Natural killer cell (primary cell): Measurements from ENCODE around the gene TSPAN12. TPM values are rescaled to one million over a fixed set of nuclear protein-coding genes. Genes with fewer than 3 reads are reported as not detected.

ENCODE experiments used
- ATAC-seq, 3 donors: fragments of 150-1000 bp in 2 of 3; fragments of 200-7000 bp in 1 of 3; cut with Tn5 transposase; 1 replicate in 1 of 3; 2 replicates in 2 of 3; pipeline ENCODE4 v1.10.0; 2021; ENCODE audit warnings: mild to moderate bottlenecking in 2 of 3, moderate library complexity in 2 of 3
- DNase-seq, 2 donors: peaks; one replicate each; pipeline versions ENCODE4 v3.0.0 to v3.0.0-alpha.2; 2013 to 2021; ENCODE audit warnings: mixed read lengths in 1 of 2
- H3K27ac ChIP-seq: one replicate; pipeline ENCODE4 v1.5.1; 2013; ENCODE audit warnings: mild to moderate bottlenecking, low read length
- H3K27me3 ChIP-seq: one replicate; pipeline ENCODE4 v1.6.1; 2013; ENCODE audit warnings: low read length; ENCODE audit not compliant: control insufficient read depth, insufficient read depth
- H3K36me3 ChIP-seq: one replicate; pipeline ENCODE4 v1.6.1; 2013; ENCODE audit warnings: low read length; ENCODE audit not compliant: control insufficient read depth, insufficient read depth
- H3K4me1 ChIP-seq: one replicate; pipeline ENCODE4 v1.6.1; 2013; ENCODE audit warnings: low read length; ENCODE audit not compliant: control insufficient read depth, insufficient read depth
- H3K4me3 ChIP-seq: one replicate; pipeline ENCODE4 v1.5.1; 2013; ENCODE audit warnings: low read length
- H3K9me3 ChIP-seq: one replicate; pipeline ENCODE4 v1.6.1; 2013; ENCODE audit warnings: low read length; ENCODE audit not compliant: control insufficient read depth, insufficient read depth
- H3K27ac Mint-ChIP-seq, 2 donors: one replicate each; pipeline ENCODE4 v1.8.0; 2022; ENCODE audit warnings: mild to moderate bottlenecking in 2 of 2, mixed read lengths in 2 of 2, moderate library complexity in 1 of 2
- H3K27me3 Mint-ChIP-seq, 2 donors: one replicate each; pipeline ENCODE4 v1.8.0; 2022; ENCODE audit warnings: low read depth in 2 of 2, mixed read lengths in 2 of 2
- H3K36me3 Mint-ChIP-seq: one replicate; pipeline ENCODE4 v1.8.0; 2022; ENCODE audit warnings: mixed read lengths
- H3K4me1 Mint-ChIP-seq, 2 donors: one replicate each; pipeline ENCODE4 v1.8.0; 2022; ENCODE audit warnings: mixed read lengths in 2 of 2
- H3K4me3 Mint-ChIP-seq: one replicate; pipeline ENCODE4 v1.8.0; 2022; ENCODE audit warnings: mild to moderate bottlenecking, moderate library complexity, mixed read lengths
- H3K9me3 Mint-ChIP-seq, 2 donors: one replicate each; pipeline ENCODE4 v1.8.0; 2022; ENCODE audit warnings: mixed read lengths in 2 of 2
- CTCF ChIP-seq: fragments of 200-600 bp; IDR thresholded peaks from one replicate; pipeline ENCODE4 v1.8.0; 2022; ENCODE audit warnings: antibody characterized with exemption
- WGBS: methylation state at CpG from one replicate; pipeline ENCODE4 v1.1.7; 2013; ENCODE audit warnings: missing lambda C conversion rate; ENCODE audit not compliant: insufficient coverage; 5-methylcytosine and 5-hydroxymethylcytosine counted together
- intact Hi-C: fragments of 100-400 bp; cut with micrococcal nuclease; formaldehyde crosslinking; loops from one replicate; pipeline ENCODE4 v1.14.2; 2022
- total RNA-seq, 4 donors: library from RNA; stranded (reverse); fragments of 120-200 nt in 1 of 4; gene quantifications; one replicate each; pipeline versions ENCODE4 v1.2.3 to v1.2.4, GENCODE V29; 2013 to 2022

Gene TSPAN12
- total RNA-seq, 3 donors from 2014 or later (not counting 1 experiment from before 2014, with no cell fraction given), result not detected

GRCh38 chr7:120742372-120742771 lies 115.6 kb downstream of the TSPAN12 start:
- WGBS, result 75% methylated on average over 5 of the region's 5 CpGs
- H3K27me3 Mint-ChIP-seq, result no peaks in the 10 kb centered on the region
- H3K27ac Mint-ChIP-seq, result no peak overlapping the region
- H3K9me3 ChIP-seq, result no peaks in the 10 kb centered on the region
- intact Hi-C loops, result no loop called here
- H3K9me3 Mint-ChIP-seq, result peaks cover 2 to 3% of the 10 kb centered on the region in 2 donors
- DNase-seq, result no peak
- TF ChIP-seq CTCF, result no peak
- no peaks in the 10 kb centered on the region for H3K4me1 ChIP-seq
- H3K4me3 Mint-ChIP-seq, result no peak overlapping the region
- no peak for ATAC-seq
- no peaks in the 10 kb centered on the region for H3K36me3 ChIP-seq
- H3K27me3 ChIP-seq, result no peaks in the 10 kb centered on the region
- no peaks in the 10 kb centered on the region for H3K4me1 Mint-ChIP-seq
- no peak overlapping the region for H3K4me3 ChIP-seq
- no peak overlapping the region for H3K27ac ChIP-seq
- no peaks in the 10 kb centered on the region for H3K36me3 Mint-ChIP-seq

GRCh38 chr7:120741371-120742042 lies 116.4 kb downstream of the TSPAN12 start:
- Histone ChIP-seq H3K4me1 (no peaks in the 10 kb centered on the region), H3K27me3 (no peaks in the 10 kb centered on the region), H3K27ac (no peak overlapping the region), H3K36me3 (no peaks in the 10 kb centered on the region), H3K9me3 (no peaks in the 10 kb centered on the region), H3K4me3 (no peak overlapping the region)
- H3K4me1 Mint-ChIP-seq, result no peaks in the 10 kb centered on the region
- intact Hi-C loops, result no loop called here
- H3K4me3 Mint-ChIP-seq, result no peak overlapping the region
- peaks cover 2 to 3% of the 10 kb centered on the region in 2 donors for H3K9me3 Mint-ChIP-seq
- H3K36me3 Mint-ChIP-seq, result no peaks in the 10 kb centered on the region
- H3K27me3 Mint-ChIP-seq, result no peaks in the 10 kb centered on the region
- ATAC-seq, result no peak
- no peak for TF ChIP-seq CTCF
- no peak overlapping the region for H3K27ac Mint-ChIP-seq
- WGBS, result 67% methylated on average over 1 of the region's 7 CpGs
- no peak for DNase-seq

- Histone ChIP-seq H3K27ac (no peak overlapping the region), H3K9me3 (no peaks in the 10 kb centered on the region), H3K4me3 (no peak overlapping the region), H3K27me3 (no peaks in the 10 kb centered on the region), H3K4me1 (no peaks in the 10 kb centered on the region), H3K36me3 (no peaks in the 10 kb centered on the region)
- no peak for ATAC-seq
- Mint-ChIP-seq H3K4me3 (no peak overlapping the region), H3K27ac (no peak overlapping the region), H3K27me3 (no peaks in the 10 kb centered on the region), H3K4me1 (no peaks in the 10 kb centered on the region), H3K9me3 (peaks cover 2 to 3% of the 10 kb centered on the region in 2 donors), H3K36me3 (no peaks in the 10 kb centered on the region)
- no peak for DNase-seq
- intact Hi-C loops, result no loop called here
- 48% methylated on average over 3 of the region's 3 CpGs for WGBS
- no peak for TF ChIP-seq CTCF
These were observed 117.6 kb downstream of the TSPAN12 start for GRCh38 chr7:120740348-120740747.

GRCh38 chr7:120738816-120739215 lies 119.1 kb downstream of the TSPAN12 start:
- Histone ChIP-seq H3K27ac (no peak overlapping the region), H3K4me1 (no peaks in the 10 kb centered on the region), H3K36me3 (no peaks in the 10 kb centered on the region), H3K27me3 (no peaks in the 10 kb centered on the region), H3K9me3 (no peaks in the 10 kb centered on the region), H3K4me3 (no peak overlapping the region)
- ATAC-seq (no peak), DNase-seq (no peak)
- Mint-ChIP-seq H3K36me3 (no peaks in the 10 kb centered on the region), H3K4me3 (no peak overlapping the region), H3K9me3 (peaks cover 2 to 3% of the 10 kb centered on the region in 2 donors), H3K4me1 (no peaks in the 10 kb centered on the region), H3K27ac (no peak overlapping the region), H3K27me3 (no peaks in the 10 kb centered on the region)
- no peak for TF ChIP-seq CTCF
- intact Hi-C loops, result no loop called here
- WGBS, result 60% methylated on average over 3 of the region's 3 CpGs
